Endometrium (tissue), 2 donors: ENCODE results near the gene ATP2A2.
"Not testable (repeated sequence)": the region's sequence is repeated elsewhere in the genome, so short reads cannot be mapped to it uniquely, and the experiment has no call there.

Experiments used
- FAIRE-seq: peaks from 2 replicates; lab custom pipeline; 2012; peaks lifted over from hg19 to GRCh38; lab: Jason Lieb, UNC
- donor health status: control.
- donor health status: control.

ATP2A2 gene

GRCh38 chr12:110301065-110301806 lies 20.2 kb downstream of the ATP2A2 start:
- no peak for FAIRE-seq

GRCh38 chr12:110304061-110304551 lies 23.1 kb downstream of the ATP2A2 start:
- no peak for FAIRE-seq

GRCh38 chr12:110307372-110307771 lies 26.3 kb downstream of the ATP2A2 start:
- FAIRE-seq, result no peak

GRCh38 chr12:110310763-110311162 lies 29.7 kb downstream of the ATP2A2 start:
- FAIRE-seq, result no peak

GRCh38 chr12:110311903-110312302 lies 30.9 kb downstream of the ATP2A2 start:
- no peak for FAIRE-seq

GRCh38 chr12:110312581-110313360 lies 31.7 kb downstream of the ATP2A2 start:
- FAIRE-seq, result no peak

- FAIRE-seq, result no peak
Observed at GRCh38 chr12:110314308-110314707, 33.3 kb downstream of the ATP2A2 start.

GRCh38 chr12:110316861-110317260 lies 35.8 kb downstream of the ATP2A2 start:
- no peak for FAIRE-seq

GRCh38 chr12:110317911-110318310 lies 36.9 kb downstream of the ATP2A2 start:
- no peak for FAIRE-seq

- FAIRE-seq, result no peak
Observed at GRCh38 chr12:110320550-110320949, 39.5 kb downstream of the ATP2A2 start.

GRCh38 chr12:110329710-110330109 lies 48.7 kb downstream of the ATP2A2 start:
- no peak for FAIRE-seq

- no peak for FAIRE-seq
Observed at GRCh38 chr12:110330124-110330523, 49.1 kb downstream of the ATP2A2 start.

- no peak for FAIRE-seq
Observed at GRCh38 chr12:110330544-110330943, 49.5 kb downstream of the ATP2A2 start.

GRCh38 chr12:110333201-110333600 lies 52.2 kb downstream of the ATP2A2 start:
- no peak for FAIRE-seq

- no peak for FAIRE-seq
Observed at GRCh38 chr12:110335481-110336045, 54.5 kb downstream of the ATP2A2 start.

- FAIRE-seq, result no peak
Observed at GRCh38 chr12:110337912-110338710, 57.1 kb downstream of the ATP2A2 start.

GRCh38 chr12:110338754-110339153 lies 57.7 kb downstream of the ATP2A2 start:
- FAIRE-seq, result no peak

- no peak for FAIRE-seq
Observed at GRCh38 chr12:110339184-110339952, 58.3 kb downstream of the ATP2A2 start.

- not testable (repeated sequence) for FAIRE-seq
Observed at GRCh38 chr12:110340261-110340660, 59.2 kb downstream of the ATP2A2 start.

- FAIRE-seq, result no peak
Observed at GRCh38 chr12:110340706-110341105, 59.7 kb downstream of the ATP2A2 start.

GRCh38 chr12:110342157-110342556 lies 61.1 kb downstream of the ATP2A2 start:
- no peak for FAIRE-seq
